Adipose tissue (tissue), 3 donors: ENCODE measurements around the gene RORC. TPM values are rescaled to one million over a fixed set of nuclear protein-coding genes. Genes with fewer than 3 reads are reported as not detected.

ENCODE experiments used
- H3K27ac ChIP-seq: one replicate; pipeline ENCODE4 v1.5.1; 2013; ENCODE audit warnings: low read depth, low read length
- WGBS, 3 donors: extraction: QIAGEN DNeasy Blood & Tissue Kit; methylation state at CpG; one replicate each; pipeline ENCODE4 v1.1.7; 2013; 5-methylcytosine and 5-hydroxymethylcytosine counted together
- polyA plus RNA-seq, 3 donors: library from polyadenylated mRNA; stranded (reverse); fragments of 200-250 nt; gene quantifications; one replicate each; pipeline ENCODE4 v1.2.3, GENCODE V29; 2013
- donor health status: healthy with polysubstance abuse.
- donor health status: Bipolar disorder and iron deficiency.
- donor health status: healthy.

Gene RORC
- polyA plus RNA-seq, 3 donors = 0.22 to 57.8 (median 1.2) TPM

DNA sequence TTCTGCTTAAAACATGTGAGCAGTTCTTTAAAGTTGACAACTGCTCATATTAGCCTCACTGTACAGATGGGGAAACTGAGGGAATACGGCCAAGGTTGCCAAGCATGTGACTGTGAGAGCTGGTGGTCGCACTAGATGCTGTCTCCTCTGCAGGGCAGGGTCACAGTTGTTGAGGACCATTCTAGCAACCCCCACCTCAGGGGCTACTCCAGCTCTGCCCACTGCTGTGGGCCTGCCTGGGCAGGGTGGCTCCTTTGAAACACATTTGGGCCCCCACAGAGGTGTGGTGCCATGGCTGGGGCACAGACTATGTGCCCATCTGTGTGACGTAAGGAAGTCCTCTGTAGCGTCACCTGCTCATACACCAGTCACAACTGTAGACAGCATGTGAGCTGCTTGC is 21.1 kb upstream of the RORC start:
- WGBS, 3 donors = 85 to 93% (median 93%) methylated on average over 4 of the region's 4 CpGs
- H3K27ac ChIP-seq = no peak overlapping the region

DNA sequence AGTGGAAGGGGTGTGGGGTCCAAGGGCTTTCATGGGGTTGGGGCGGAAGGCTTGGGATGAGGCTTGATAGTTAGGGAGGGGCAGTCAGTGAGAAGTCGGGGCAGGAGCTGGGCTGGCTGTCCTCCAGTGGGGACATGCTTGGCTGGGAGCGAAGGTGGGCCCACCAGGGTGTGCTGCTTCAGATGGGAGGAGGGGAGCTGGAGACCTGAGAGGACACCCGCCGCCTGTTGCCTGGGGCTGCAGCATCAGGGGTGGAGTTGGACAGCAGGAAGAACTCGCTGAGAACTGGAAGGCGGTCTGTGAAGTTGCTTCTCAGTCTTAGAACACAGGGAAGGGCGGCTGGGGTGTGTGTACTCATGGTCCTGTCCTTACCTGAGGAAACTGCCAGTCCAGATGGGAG is 20.3 kb upstream of the RORC start:
- H3K27ac ChIP-seq = no peak overlapping the region
- 76 to 81% (median 80%) methylated on average over 8 of the region's 8 CpGs for WGBS, 3 donors

DNA sequence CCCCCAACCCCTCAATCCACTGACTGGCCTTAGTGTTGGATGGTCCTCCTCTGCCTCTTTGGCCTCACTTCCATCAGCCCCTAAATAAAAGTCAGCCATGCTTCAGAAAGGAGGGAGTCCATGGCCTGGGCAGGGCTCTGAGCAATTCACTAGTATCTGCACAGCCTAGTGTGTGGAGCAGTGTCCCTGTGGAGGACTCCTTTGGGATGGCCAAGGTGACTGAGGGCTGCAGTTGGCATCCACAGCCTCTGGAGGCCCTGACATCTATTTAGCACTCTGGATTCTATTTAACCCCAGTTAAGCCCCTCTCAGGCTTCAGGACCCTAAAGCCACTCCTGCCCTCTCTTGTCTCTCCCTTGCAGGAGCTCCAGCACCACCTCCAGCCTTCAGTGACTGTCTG is 18.3 kb upstream of the RORC start:
- no peak overlapping the region for H3K27ac ChIP-seq

DNA sequence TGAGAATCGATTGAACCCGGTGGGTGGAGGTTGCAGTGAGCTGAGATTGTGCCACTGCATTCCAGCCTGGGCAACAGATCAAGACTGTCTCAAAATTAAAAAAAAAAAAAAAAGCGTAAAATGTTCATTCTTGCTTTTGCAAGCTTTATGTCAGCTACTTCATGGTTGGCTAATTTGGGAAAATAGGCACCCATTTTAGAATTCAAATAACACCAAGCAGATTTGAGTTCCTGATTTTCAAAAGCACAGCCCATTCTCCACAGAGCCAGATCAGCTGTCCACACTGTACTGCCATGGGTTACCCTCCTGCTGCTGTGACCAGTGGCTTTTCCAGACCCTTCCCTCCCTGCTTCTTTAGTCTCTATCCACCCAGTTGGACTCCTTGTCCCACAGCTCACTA is 17.5 kb upstream of the RORC start:
- 55 to 68% (median 65%) methylated on average over 3 of the region's 3 CpGs for WGBS, 3 donors

DNA sequence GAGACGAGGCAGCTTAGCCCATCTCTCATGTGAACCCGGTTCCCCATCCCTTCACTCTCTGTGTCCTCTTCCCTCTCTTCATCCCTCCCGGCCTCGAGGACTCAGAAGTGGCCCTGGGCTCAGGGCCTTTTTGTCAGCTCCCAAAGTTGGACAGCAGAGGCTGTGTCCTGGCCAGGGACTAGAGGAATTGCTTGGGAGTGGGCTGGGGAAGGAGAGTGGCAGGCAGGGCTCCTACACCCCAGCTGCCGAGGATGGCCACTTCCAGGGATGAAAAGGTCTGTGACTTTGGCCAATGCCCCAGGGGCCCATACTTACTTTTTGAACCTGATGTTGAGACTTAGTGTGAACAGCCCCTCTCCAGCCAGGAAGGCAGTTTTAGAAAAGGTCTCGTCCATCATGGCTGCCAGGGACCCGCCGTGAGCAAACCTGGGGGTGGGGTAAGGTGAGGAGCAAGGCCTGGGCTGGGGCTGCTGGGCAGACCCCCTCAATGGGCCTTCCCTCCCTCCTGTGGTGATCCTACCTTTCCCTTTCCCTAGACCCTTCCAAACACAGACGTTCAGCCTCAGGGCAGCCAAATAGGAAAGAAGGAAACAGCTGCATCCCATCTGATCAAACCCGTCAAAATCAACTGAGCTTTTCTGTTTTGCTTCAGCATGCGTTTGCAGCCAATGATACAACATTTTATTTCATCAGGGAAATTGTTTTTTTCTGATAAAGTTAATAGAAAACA is 16.4 kb upstream of the RORC start:
- H3K27ac ChIP-seq = no peak overlapping the region
- 41 to 64% (median 44%) methylated on average over 9 to 11 of the region's 11 CpGs for WGBS, 3 donors

More for the DNA sequence above, 17.5 kb upstream of the RORC start:
- no peak overlapping the region for H3K27ac ChIP-seq

- H3K27ac ChIP-seq = no peak overlapping the region
- 87 to 95% (median 90%) methylated on average over 8 of the region's 8 CpGs for WGBS, 3 donors
Observed at GRCh38 chr1:151846686-151847237, 15.2 kb upstream of the RORC start.

DNA sequence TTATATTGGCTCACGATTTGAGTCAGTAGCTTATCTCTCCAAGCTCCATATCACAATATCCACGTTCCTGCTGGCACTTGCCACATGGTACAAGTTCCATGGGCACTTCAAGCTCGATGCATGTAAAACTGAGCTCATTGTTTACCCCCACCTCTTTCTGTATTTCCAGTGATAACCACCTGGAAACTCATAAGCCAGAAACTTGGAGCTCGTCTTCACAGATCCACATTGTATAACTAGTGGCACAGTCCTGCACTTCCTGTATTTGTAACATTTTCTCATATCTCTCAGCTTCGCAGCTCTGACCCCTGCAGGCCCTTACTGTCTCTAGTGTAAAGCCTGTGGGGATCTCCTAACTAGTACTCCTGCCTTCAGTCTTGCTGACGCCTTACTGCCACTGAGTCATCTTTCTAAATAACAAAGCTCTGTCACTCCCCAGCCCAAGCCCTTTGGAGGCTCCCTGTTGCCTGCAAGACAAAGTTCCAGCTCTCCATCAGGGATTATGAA is 14.5 kb upstream of the RORC start:
- no peak overlapping the region for H3K27ac ChIP-seq
- 33 to 60% (median 60%) methylated on average over 6 of the region's 6 CpGs for WGBS, 3 donors

GRCh38 chr1:151843398-151843797 is 11.8 kb upstream of the RORC start:
- H3K27ac ChIP-seq = no peak overlapping the region
- WGBS, 3 donors = 59 to 86% (median 61%) methylated on average over 2 of the region's 2 CpGs

DNA sequence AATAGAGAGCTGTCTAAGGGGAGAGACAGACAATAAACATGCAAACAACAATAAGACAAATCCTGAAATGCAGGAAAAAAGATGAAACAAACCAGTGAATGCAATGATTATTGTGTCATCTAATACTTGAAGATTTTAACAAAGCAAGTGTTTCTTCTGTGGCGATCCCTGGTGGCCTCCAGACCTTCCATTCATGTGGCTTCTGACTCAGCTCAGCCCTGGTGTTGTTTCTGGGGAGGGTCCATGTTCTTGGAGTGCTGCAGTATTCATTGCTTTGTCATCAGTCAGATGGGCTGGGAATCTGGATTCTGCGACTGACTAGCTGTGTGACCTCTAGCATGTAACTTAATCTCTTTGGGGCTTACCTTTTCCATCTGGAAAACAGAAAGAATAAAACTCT is 9.5 kb upstream of the RORC start:
- H3K27ac ChIP-seq = no peak overlapping the region
- WGBS, 3 donors = 92 to 94% (median 94%) methylated on average over 2 of the region's 2 CpGs

- no peak overlapping the region for H3K27ac ChIP-seq
Observed at GRCh38 chr1:151840421-151840820, 8.8 kb upstream of the RORC start.

- WGBS, 3 donors = 4 to 6% (median 4%) methylated on average over 47 of the region's 47 CpGs
- H3K27ac ChIP-seq = no peak within 1 kb of the TSS
Observed at GRCh38 chr1:151839457-151840403, 8.1 kb upstream of the RORC start, which contains the start of gene C2CD4D. TSS of gene C2CD4D (minus strand) at chr1:151839820. CDS start at chr1:151838989, 831 bp downstream.

- WGBS, 3 donors = 16 to 57% (median 19%) methylated on average over 16 of the region's 16 CpGs
- no peak overlapping the region for H3K27ac ChIP-seq
Observed at GRCh38 chr1:151839082-151839412, 7.4 kb upstream of the RORC start.

GRCh38 chr1:151838222-151839081 is 6.8 kb upstream of the RORC start:
- H3K27ac ChIP-seq = no peak overlapping the region
- 3 to 42% (median 9%) methylated on average over 109 to 117 of the region's 117 CpGs for WGBS, 3 donors

- no peak overlapping the region for H3K27ac ChIP-seq
- WGBS, 3 donors = 7 to 46% (median 9%) methylated on average over 22 to 26 of the region's 26 CpGs
Observed at GRCh38 chr1:151837884-151838221, 6.3 kb upstream of the RORC start.

- H3K27ac ChIP-seq = no peak overlapping the region
Observed at GRCh38 chr1:151837197-151837596, 5.6 kb upstream of the RORC start.

DNA sequence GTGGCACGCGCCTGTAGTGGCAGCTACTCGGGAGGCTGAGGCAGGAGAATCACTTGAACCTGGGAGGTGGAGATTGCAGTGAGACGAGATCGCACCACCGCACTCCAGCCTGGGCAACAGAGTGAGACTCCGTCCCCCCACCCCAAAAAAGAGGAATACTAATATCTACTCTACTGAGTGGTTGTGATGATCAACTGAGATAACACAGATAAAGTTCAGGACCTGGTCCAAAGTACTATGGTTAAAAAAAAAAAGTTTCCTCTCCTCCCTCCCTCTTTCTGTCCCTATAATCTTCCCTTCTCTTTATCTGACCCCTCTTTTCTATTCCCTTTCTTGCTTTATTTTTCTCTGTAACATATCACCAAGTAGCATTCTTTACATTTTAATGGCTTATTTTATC is 4.0 kb upstream of the RORC start:
- 91 to 96% (median 94%) methylated on average over 7 of the region's 7 CpGs for WGBS, 3 donors

More at GRCh38 chr1:151837197-151837596, 5.6 kb upstream of the RORC start:
- 37 to 41% (median 37%) methylated on average over 3 of the region's 3 CpGs for WGBS, 3 donors

GRCh38 chr1:151834239-151834638 is 2.6 kb upstream of the RORC start:
- WGBS, 3 donors = 43 to 48% (median 48%) methylated on average over 3 of the region's 3 CpGs

More for the DNA sequence above, 4.0 kb upstream of the RORC start:
- no peak overlapping the region for H3K27ac ChIP-seq

GRCh38 chr1:151833172-151833900 is 1.7 kb upstream of the RORC start:
- WGBS, 3 donors = 51 to 83% (median 75%) methylated on average over 8 of the region's 8 CpGs
- H3K27ac ChIP-seq = no peak overlapping the region

More at GRCh38 chr1:151834239-151834638, 2.6 kb upstream of the RORC start:
- no peak overlapping the region for H3K27ac ChIP-seq
